OCI-M1 (cell line): ENCODE results near the gene NARF.
"Not testable (repeated sequence)": the region's sequence is repeated elsewhere in the genome, so short reads cannot be mapped to it uniquely, and the experiment has no call there.

Experiments used
- DNase-seq: peaks from one replicate; lab custom pipeline; 2025; lab: John Stamatoyannopoulos, UW

The NARF gene

DNA sequence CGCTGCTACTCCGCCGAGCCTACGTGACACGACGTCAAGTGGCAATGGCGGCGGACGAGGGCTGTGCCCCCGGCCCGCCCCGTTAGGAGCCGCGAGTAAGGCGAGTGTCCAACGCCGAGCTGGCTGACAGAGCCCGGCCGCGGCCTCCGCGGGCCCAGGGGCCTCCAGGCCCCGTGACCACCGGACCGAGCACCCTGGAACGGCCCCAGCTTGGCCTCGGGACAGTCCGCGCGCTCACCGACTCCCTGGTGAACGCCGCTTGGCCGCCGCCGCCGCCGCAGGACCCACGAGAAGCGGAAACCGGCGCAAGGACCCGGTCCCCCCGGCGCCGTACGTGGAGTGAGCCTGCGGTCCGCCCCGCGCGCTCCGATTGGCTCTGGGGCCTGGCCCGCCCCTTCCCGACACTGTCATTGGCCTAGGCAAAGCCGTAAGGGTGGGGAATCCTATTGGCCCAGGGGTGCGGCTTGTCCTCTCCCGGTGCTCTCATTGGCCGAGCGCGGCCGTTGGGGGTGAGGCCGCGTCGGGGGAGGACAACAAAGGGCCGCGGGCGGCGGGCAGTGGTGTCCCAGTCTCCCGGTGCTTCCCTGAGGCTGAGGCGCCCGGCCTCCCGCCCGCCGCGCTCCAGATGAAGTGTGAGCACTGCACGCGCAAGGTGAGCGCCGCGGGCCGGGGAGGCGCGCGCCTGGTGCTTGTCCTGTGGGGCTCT, at the start of gene NARF:
Gene NARF (plus strand): TSS at position 563 of the 706 bp plus-strand sequence. CDS start 63 bp downstream, at position 626.
- DNase-seq = peak; percentile 98

DNA sequence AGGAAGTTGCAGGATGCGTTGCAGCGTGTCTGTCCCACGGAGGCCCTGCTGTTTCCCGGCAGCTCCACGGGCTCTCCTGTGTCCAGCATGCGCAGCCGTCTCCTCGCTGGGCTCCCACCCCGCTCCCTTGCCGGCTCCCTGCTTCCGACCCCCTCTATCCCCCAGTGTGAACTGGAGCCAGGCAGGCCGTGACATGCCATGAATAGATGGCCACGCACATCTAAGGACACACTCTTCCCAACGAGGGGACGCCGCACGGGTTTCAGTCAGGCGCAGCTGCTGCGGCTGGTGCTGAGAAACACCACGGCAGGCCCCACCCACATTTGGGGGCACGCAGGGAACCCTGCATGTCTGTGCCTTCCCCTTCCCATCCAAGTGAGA, 49.6 kb upstream of the NARF start:
- no peak for DNase-seq

DNA sequence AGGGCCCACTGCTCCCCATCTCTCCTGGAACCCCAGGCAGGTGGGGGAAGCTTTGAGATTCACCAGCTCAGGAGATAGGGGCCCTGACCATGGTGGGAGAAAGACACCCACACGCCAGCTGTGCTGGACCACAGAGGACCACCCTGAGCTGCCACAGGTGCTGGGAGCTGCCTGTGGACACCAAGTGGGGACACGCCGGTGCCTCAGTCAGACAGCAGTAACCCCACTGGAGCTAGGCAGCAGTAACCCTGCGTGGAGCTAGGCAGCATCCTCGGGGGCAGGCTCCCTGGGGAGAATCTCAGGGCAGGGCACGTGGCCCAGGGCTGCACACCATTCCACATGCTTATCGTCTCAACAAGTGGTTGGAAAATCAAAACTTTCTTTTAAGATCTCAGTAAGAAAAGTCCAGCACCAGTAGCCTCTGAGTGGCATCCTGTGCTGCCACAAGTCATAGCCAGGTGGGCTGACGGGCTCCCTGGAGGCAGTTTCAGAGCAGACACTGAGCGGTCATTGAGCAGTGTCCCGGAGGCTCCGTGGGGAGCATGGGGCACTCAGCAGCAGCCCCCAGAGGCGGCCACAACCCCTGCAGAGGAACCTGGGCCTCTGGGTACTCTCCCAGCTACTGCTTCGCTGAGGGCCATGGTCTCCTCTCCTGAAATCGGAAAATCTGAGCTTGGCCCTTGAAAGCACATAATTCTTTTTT, 48.4 kb upstream of the NARF start:
- no peak for DNase-seq

DNA sequence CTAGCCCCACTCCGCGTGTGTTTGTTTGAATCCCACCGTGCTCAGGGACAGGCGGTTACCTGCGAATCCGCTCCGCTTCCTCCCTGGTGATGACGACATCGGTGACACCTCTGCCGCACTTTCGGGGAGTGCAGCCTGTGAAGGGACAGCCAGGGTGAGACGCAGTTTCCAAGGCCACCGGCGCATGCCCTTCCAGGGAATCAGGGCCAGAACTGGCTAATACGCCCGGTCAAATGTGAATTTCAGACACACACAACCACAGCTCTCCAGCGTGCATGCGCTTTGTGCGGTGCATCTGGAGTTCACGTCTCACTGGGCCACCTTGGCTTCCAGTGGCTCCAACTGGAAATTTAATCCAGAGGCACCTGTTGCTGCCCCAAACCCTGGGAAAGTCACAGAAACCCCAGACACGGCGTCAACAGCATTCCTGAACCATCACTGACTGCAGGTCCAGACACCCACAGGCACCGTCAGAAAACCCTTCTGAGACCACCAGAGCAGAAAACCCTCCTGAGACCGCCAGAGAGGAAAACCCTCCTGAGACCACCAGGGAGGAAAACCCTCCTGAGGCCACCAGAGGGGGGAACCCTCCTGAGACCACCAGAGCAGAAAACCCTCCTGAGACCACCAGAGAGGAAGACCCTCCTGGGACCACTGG, 47.0 kb upstream of the NARF start:
- DNase-seq = no peak

DNA sequence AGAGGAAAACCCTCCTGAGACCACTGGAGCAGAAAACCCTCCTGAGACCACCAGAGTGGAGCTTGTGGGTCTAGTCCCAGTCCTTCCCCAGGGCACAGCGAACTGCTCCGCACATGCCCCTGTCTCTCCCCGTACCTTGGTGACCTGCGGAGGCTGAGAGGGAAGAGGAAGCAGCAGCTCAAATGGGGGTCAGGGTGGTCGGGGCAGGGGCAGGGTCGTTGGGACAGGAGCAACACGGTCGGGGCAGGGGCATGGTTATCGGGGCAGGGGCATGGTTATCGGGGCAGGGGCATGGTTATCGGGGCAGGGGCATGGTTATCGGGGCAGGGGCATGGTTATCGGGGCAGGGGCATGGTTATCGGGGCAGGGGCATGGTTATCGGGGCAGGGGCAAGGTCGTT, 46.5 kb upstream of the NARF start:
- DNase-seq = not testable (repeated sequence)

DNA sequence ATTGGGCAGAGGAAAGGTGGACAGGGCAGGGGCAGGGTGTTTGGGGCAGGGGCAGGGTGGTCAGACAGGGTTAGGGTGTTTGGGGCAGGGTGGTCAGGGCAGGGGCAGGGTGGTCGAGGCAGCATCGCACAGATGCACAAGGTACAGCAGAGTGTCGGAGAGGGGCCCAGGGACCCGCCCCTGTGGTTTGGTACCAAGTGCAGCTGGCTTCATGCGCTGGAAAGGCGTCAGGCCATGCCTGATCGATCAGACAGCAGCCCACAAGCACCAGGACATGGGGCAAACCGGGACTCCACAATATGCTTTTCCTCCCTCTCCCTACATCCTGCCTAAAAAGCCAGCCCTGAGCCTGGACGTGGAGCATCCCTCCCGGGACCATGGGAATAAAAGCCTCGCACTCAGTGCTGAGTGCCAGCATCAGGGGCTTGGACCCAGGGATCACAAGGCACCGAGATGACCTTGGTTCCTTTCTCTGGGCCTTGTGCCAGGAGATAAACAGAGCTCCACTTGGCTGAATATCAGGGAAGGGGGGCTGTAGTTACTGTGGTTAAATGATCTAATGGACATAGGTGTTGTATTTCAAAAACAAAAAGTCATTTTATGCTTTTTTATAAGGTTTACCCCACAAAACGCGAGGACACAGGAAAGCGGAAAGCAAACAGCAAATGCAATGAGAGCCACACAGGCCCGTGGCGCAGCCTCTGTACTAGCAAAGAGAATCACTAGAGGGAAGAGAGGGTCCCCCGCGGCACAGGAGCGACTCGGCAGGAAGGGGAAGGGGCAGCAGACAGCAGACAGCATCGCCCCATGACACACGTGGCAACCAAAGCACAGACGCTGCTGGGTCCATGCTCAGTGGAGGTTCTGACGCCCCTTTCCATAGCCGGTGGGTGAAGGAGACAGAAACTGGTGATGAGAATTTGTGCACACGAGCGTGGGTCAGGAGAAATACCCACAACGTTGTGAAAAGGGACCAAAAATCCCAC, 45.7 kb upstream of the NARF start:
- no peak for DNase-seq

DNA sequence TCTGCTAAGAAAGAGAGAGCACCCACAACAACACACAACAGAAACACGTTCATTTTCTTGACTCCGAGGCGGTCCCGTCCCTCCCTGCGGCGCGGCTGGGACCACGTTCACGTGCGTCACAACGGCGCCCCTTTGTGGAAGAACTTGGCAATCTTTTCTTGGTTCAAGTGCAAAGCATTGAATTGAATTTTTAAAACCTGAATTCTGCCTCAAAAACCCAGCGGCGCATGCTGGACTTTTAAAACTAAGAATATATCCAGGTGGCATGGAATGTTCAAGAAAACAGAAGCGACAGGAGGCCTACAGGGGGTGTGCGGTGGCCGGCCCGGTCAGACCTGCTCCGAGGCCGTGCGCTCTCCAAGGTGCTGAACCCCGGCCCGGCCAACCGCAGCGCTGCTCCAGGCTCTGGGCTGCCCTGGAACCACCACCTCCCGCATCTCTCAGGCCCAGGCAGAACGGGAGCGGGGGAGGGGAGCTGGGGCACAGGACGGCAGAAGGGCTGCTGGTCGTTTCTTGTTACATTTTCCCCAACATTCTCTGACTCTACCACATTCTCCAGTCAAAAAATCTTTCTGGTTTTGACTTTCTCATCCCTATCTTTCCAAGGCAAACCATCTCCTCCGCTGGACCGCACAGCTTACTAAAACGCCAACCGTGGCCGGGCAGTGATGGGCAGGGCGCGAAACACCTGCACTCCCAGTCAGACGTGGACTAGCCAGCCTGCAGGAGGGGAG, 43.8 kb upstream of the NARF start:
- DNase-seq = peak; percentile 82

DNA sequence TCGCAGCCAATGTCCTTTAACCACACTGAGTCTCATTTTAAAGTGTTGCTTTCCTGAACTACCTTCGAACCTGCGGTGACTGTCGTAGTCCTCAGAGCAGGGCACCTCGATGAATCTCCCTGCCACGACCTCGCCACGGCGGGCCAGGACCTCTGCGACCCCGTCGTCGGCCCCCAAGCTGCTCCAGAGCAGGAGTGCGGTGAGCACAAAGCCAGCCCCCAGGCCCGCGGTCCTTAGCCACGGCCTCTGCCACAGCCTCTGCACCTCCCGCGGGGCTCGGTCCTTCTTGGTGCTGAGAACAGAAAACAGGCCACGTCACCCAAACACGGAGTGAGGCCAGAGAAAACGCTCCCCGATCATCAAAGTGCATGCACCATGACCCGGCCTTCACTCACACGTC, 43.2 kb upstream of the NARF start:
- no peak for DNase-seq

DNA sequence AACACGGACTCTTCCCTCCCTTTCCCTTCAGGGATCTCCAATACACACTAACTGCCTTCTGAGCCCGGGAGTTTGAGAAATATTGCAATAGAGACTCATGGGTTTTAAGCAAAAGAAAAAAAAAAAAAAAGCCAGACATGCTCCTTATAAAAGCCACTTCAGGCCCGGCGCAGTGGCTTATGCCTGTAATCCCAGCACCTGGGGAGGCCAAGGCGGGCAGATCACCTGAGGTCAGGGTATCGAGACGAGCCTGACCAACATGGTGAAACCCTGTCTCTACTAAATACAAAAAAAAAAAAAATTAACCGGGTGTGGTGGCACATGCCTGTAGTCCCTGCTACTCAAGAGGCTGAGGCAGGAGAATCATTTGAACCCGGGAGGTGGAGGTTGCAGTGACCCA, 42.8 kb upstream of the NARF start:
- DNase-seq = no peak

DNA sequence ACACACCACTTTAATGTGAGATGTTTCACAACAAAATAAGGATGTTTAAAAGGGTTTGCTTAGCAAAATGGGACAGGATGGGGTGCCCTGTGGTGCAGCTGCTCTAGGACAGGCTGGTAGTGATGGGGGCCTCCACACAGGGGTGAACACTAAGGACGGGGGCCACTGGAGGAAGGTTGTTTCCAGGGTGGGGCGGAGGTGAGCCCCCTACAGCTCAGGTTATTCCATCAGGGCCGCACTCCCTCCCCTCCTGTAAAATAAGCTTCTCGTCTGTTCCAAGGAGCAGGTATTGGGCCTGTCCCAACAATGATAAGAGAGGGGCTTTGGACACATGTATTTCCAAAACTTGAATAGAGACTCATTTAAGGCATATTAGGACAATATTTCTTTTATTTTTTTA, 42.3 kb upstream of the NARF start:
- DNase-seq = no peak

DNA sequence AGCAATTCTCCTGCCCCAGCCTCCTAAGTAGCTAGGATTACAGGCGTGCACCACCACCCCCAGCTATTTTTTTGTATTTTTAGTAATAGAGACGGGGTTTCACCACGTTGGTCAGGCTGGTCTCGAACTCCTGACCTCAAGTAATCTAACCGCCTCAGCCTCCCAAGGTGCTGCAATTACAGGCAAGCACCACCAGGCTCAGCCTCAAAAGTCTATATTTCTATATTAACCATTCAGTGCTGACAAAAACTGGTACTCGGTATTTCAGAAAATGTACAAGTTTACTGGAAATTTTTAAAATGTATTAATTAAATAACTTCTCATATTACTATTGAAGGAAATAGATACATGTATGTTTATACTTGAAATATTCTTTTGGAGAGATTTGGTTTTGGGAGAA, 41.8 kb upstream of the NARF start:
- DNase-seq = peak; percentile 48

DNA sequence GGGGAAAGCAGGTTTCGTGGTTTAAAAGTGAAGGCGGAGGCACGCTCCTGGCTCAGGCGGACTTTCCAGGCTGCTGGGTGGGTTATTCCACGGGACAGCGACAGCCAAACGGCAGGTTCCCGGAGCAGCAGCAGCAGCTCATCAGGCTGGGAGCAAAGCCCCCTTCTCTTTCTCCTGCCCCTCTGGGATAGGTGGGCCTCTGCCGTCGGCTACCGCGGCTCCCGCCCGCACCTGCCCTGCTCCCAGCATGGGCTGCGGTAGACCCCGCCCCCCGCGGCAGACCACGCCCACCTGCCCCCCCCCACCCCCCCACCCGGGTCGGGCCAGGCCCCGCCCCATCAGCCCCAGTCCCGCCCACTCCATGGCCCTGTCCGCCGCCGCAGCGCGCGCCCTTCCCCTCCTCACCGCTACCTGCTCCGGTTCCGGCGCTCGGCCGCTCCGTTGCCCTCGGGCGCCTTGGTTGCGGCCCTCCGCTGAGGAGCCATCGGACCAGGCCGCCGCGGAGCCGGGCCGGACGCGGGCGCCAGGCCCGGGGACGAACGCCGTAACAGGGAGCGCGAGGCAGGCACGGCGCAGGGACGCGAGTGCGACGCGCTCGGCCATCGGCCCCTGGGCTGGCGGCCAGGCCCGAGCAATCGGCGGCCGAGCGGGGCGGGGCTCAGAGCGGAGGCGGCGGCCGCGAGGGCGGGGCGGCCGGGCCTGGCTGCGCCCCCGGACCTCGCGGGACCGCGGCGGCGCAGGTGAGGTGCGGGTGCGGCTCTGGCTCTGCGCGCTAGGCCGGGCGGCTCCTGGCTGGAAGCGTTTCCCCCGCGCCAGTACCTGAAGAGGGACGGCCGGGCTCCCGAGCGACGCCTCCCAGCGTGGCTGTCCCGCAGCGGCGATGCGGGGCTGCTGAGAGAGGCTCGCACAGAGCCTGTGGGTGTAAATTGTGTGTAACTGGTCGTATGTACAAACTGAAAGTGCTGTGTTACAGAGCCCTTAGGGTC, 40.2 kb upstream of the NARF start, which contains the start of the genes HEXD and OGFOD3:
Gene HEXD (plus strand): TSS at position 347 of the 986 bp plus-strand sequence. CDS start 1,453 bp downstream, outside the sequence.
Gene OGFOD3 (minus strand): TSS at position 586 of the 986 bp plus-strand sequence. CDS start 101 bp downstream, at position 485.
- peak; percentile 89 for DNase-seq

DNA sequence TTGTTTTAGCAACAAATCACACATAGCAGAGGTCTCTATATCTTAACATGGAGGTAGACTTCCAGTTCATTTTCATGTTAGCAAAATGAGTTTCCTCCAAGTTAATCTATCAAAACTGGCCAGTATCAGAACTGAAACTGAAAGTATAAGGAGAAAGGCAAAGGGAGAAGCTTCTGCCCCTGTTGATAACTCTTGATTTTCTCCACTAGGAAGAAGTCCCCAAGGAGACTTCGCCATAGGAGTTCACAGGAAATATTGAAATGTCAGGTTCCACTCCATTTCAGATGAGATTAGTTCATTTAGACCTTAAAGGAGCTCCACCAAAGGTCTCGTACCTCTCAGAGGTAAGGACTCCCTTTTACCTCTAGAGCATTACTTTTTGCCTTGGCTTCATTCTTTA, 39.0 kb upstream of the NARF start:
- DNase-seq = peak; percentile 90

DNA sequence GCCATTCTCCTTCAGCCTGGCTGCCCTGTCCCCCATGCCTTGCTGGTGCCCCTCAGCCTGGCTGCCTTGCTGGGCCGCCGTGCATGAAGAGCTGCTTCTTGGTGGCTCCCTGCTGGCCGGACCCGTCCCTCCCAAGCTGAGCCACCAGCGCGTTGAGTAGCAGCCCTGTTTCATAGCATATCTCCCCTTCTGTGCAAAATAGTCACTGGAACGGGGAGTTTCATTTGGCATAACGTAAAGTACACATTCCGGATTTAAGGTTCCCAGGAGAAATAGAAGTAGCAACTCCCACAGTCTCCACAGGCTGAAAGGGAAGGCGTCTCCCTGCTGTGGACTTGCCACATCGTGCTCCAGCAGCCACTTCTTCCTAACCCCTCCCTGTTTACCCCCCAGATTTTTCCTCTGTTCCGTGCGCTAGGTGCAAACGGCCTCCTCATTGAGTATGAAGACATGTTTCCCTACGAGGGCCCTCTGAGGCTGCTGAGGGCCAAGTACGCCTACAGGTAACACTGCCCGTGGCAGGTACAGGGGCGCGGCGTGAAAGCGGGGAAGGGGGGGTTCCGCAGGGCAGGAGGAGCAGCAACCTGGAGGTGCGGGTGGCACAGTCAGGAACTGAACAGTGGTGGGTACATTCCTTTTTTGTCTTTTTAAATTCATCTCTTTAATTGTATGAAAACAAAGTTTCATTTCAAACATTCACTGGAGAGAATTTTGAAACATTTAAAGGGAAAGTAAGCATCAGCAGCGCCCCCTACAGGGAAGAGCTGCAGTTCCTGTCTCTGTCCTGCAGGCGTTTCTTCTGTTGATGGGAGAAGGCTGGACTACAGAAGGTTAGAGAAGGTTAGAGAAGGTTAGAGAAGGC, 34.3 kb upstream of the NARF start:
- peak; percentile 81 for DNase-seq

DNA sequence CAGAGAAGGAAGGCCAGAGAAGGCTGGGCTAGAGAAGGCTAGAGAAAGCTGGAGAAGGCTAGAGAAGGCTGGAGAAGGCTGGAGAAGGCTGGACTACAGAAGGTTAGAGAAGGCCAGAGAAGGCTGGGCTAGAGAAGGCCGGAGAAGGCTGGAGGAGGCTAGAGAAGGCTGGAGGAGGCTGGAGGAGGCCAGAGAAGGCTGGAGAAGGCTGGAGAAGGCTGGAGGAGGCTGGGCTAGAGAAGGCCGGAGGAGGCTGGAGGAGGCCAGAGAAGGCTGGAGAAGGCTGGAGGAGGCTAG, 33.7 kb upstream of the NARF start:
- DNase-seq = no peak

DNA sequence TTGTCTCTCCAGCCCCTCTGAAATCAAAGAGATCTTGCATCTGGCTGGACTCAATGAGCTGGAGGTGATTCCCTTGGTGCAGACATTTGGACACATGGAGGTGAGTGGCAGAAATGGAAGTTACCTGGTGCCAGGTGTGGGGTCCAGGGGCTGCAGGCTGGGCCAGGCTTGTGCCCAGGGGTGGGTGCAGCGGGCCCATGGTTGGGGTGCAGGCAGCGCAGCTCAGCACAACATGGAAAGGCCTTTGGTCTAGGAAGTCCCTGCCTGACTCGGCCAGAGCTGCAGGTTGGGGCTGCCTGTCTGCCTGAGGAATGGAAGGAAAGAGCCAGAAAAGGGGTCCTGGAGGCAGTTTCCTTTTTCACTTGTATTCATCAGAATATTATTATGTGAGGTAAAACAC, 30.0 kb upstream of the NARF start:
- no peak for DNase-seq

DNA sequence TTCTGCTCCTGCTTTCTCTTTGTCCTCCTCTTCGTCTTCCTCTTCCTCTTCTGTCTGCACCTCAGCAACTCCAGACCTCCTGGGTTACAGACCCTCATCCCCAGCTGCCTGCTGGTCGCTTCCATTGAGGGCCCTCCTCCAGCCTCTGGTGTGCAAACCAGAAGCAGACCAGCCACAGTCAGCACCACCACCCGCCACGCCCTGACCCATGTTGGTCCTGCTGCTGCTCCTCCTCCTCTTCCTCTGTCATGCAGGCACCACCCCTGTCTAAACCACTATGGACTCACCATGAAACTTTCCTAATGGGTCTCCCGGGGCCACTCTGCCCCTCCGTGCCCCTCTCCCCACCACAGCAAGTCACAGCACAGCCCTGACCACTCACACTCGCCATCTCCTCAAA, 28.7 kb upstream of the NARF start:
- DNase-seq = no peak

DNA sequence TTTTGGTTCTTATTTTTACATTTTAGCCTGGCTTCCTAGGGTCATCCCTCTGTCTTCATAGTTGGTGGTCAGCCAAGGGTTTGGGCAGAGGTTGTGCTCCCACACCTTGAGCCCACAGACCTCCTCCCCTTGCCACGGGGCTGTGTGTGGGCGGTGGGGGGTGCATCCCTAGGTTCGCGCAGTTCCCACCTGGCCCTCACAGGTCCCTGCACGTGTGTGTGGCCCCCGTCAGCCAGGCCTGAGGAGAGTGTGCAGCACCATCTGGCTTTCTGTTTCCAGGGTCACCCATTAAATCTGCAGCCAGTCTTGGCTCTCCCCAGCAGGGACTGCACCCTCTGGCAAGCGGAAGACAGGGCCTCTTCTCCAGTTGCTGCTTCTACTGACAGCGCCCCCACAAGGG, 26.5 kb upstream of the NARF start:
- no peak for DNase-seq
